GM23248 (cell line): ENCODE results near the gene RDM1.

Source experiments
- EZH2 ChIP-seq: fragments of 200-600 bp; sonication (generic); IDR thresholded peaks from 2 replicates; pipeline ENCODE4 v1.6.1; 2018; ENCODE audit warnings: antibody characterized with exemption, mild to moderate bottlenecking; ENCODE audit not compliant: insufficient read depth, poor library complexity, severe bottlenecking
- EZH2phosphoT487 ChIP-seq: fragments of 200-600 bp; sonication (generic); IDR thresholded peaks from 2 replicates; pipeline ENCODE4 v1.6.1; 2018; ENCODE audit warnings: antibody characterized with exemption, moderate library complexity, mild to moderate bottlenecking, low read depth; ENCODE audit not compliant: insufficient read depth

DNA sequence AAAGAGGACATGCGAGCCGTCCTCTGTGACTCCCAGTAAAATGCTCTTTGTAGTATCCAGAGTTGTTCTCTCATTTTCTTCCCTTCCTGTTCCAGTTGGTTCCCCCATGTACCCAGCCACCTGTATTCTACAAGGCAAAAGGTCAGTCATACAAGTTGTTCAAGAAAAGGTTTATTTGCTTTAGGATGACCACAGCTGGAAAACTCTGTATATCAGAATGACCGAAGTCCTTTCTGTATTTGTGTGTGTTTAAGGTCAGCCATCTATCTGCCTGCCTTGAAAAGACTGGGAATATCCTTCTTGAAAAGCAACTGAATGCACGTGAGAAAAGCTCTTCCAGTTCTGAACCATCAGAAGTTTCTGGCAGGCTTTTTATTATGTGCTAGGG, 42.4 kb upstream of the RDM1 start:
- TF ChIP-seq EZH2phosphoT487 = no peak
- TF ChIP-seq EZH2 = no peak
